T-helper 2 cell treated with Interferon-gamma antibody and Interleukin-4, amounts not matched to agents 5 μg/mL and 100 μg/mL, for 36 hours (primary cell): ENCODE results near the gene GNPAT.
A peak's percentile ranks its signal among the peaks of the same experiment; 100 is the strongest.

Experiments
- DNase-seq: peaks from one replicate; pipeline ENCODE4 v3.0.0; 2021; ENCODE audit warnings: low spot score
- H3K27ac Mint-ChIP-seq: one replicate; pipeline ENCODE4 v1.8.0; 2021; ENCODE audit warnings: mild to moderate bottlenecking, mixed read lengths
- H3K27me3 Mint-ChIP-seq: one replicate; pipeline ENCODE4 v1.8.0; 2021; ENCODE audit warnings: low read depth, mixed read lengths
- H3K36me3 Mint-ChIP-seq: one replicate; pipeline ENCODE4 v1.8.0; 2021; ENCODE audit warnings: low read depth, mixed read lengths
- H3K4me1 Mint-ChIP-seq: one replicate; pipeline ENCODE4 v1.8.0; 2021; ENCODE audit warnings: low read depth, mixed read lengths
- H3K4me3 Mint-ChIP-seq: one replicate; pipeline ENCODE4 v1.8.0; 2022; ENCODE audit warnings: mild to moderate bottlenecking, moderate library complexity, mixed read lengths
- H3K9me3 Mint-ChIP-seq: one replicate; pipeline ENCODE4 v1.8.0; 2021; ENCODE audit warnings: mixed read lengths

The GNPAT gene

GRCh38 chr1:231242516-231243198, 1.6 kb downstream of the GNPAT start:
- H3K4me3 Mint-ChIP-seq = peak overlapping the region; percentile 95
- H3K9me3 Mint-ChIP-seq = no peaks in the 10 kb centered on the region
- peak overlapping the region; percentile 96 for H3K27ac Mint-ChIP-seq
- H3K4me1 Mint-ChIP-seq = peaks cover 45% of the 10 kb centered on the region
- DNase-seq = no peak
- no peaks in the 10 kb centered on the region for H3K27me3 Mint-ChIP-seq
- H3K36me3 Mint-ChIP-seq = peaks cover 25% of the 10 kb centered on the region

GRCh38 chr1:231248778-231249177, 7.8 kb downstream of the GNPAT start:
- Mint-ChIP-seq H3K4me3 (no peak overlapping the region), H3K27ac (no peak overlapping the region), H3K36me3 (peaks cover 34% of the 10 kb centered on the region), H3K27me3 (no peaks in the 10 kb centered on the region), H3K9me3 (no peaks in the 10 kb centered on the region), H3K4me1 (peaks cover 18% of the 10 kb centered on the region)
- no peak for DNase-seq

GRCh38 chr1:231252336-231252735, 11.3 kb downstream of the GNPAT start:
- H3K27ac Mint-ChIP-seq = no peak overlapping the region
- peaks cover 6% of the 10 kb centered on the region for H3K9me3 Mint-ChIP-seq
- H3K27me3 Mint-ChIP-seq = no peaks in the 10 kb centered on the region
- no peak for DNase-seq
- H3K36me3 Mint-ChIP-seq = peaks cover 54% of the 10 kb centered on the region
- H3K4me3 Mint-ChIP-seq = no peak overlapping the region
- peaks cover 7% of the 10 kb centered on the region for H3K4me1 Mint-ChIP-seq

GRCh38 chr1:231260351-231260750, 19.3 kb downstream of the GNPAT start:
- H3K27ac Mint-ChIP-seq = no peak overlapping the region
- no peak for DNase-seq
- no peaks in the 10 kb centered on the region for H3K4me1 Mint-ChIP-seq
- H3K27me3 Mint-ChIP-seq = no peaks in the 10 kb centered on the region
- peaks cover 21% of the 10 kb centered on the region for H3K9me3 Mint-ChIP-seq
- H3K4me3 Mint-ChIP-seq = no peak overlapping the region
- peaks cover 76% of the 10 kb centered on the region for H3K36me3 Mint-ChIP-seq

- Mint-ChIP-seq H3K4me3 (no peak overlapping the region), H3K9me3 (no peaks in the 10 kb centered on the region), H3K4me1 (no peaks in the 10 kb centered on the region), H3K36me3 (peaks cover 67% of the 10 kb centered on the region), H3K27me3 (no peaks in the 10 kb centered on the region), H3K27ac (no peak overlapping the region)
- no peak for DNase-seq
These were observed 23.6 kb downstream of the GNPAT start for GRCh38 chr1:231264642-231265041.

GRCh38 chr1:231265379-231265778, 24.4 kb downstream of the GNPAT start:
- Mint-ChIP-seq H3K4me1 (no peaks in the 10 kb centered on the region), H3K9me3 (no peaks in the 10 kb centered on the region), H3K27me3 (no peaks in the 10 kb centered on the region), H3K4me3 (no peak overlapping the region), H3K27ac (no peak overlapping the region), H3K36me3 (peaks cover 68% of the 10 kb centered on the region)
- no peak for DNase-seq

GRCh38 chr1:231266811-231267322, 25.9 kb downstream of the GNPAT start:
- Mint-ChIP-seq H3K9me3 (no peaks in the 10 kb centered on the region), H3K4me3 (no peak overlapping the region), H3K36me3 (peaks cover 67% of the 10 kb centered on the region), H3K27me3 (no peaks in the 10 kb centered on the region), H3K27ac (no peak overlapping the region), H3K4me1 (peaks cover 10% of the 10 kb centered on the region)
- no peak for DNase-seq

- H3K9me3 Mint-ChIP-seq = no peaks in the 10 kb centered on the region
- peaks cover 68% of the 10 kb centered on the region for H3K36me3 Mint-ChIP-seq
- no peaks in the 10 kb centered on the region for H3K27me3 Mint-ChIP-seq
- H3K4me1 Mint-ChIP-seq = peaks cover 31% of the 10 kb centered on the region
- DNase-seq = peak; percentile 27
- peak overlapping the region; percentile 72 for H3K4me3 Mint-ChIP-seq
- peak overlapping the region; percentile 99 for H3K27ac Mint-ChIP-seq
These were observed 31.2 kb downstream of the GNPAT start for GRCh38 chr1:231272173-231272572.

- peak; percentile 26 for DNase-seq
- peak overlapping the region; percentile 61 for H3K4me3 Mint-ChIP-seq
- H3K27me3 Mint-ChIP-seq = no peaks in the 10 kb centered on the region
- no peaks in the 10 kb centered on the region for H3K9me3 Mint-ChIP-seq
- peaks cover 66% of the 10 kb centered on the region for H3K36me3 Mint-ChIP-seq
- H3K27ac Mint-ChIP-seq = peak overlapping the region; percentile 99
- H3K4me1 Mint-ChIP-seq = peaks cover 31% of the 10 kb centered on the region
These were observed 31.9 kb downstream of the GNPAT start for GRCh38 chr1:231272880-231273279.

- Mint-ChIP-seq H3K27ac (peak overlapping the region; percentile 68), H3K36me3 (peaks cover 61% of the 10 kb centered on the region), H3K9me3 (no peaks in the 10 kb centered on the region), H3K4me1 (peaks cover 31% of the 10 kb centered on the region), H3K4me3 (no peak overlapping the region), H3K27me3 (no peaks in the 10 kb centered on the region)
- peak; percentile 81 for DNase-seq
These were observed 33.3 kb downstream of the GNPAT start for GRCh38 chr1:231274119-231274825.

- peaks cover 32% of the 10 kb centered on the region for H3K36me3 Mint-ChIP-seq
- H3K9me3 Mint-ChIP-seq = no peaks in the 10 kb centered on the region
These were observed 37.2 kb downstream of the GNPAT start for GRCh38 chr1:231278100-231278790.

GRCh38 chr1:231279081-231279480, 38.1 kb downstream of the GNPAT start:
- Mint-ChIP-seq H3K4me3 (no peak overlapping the region), H3K36me3 (peaks cover 28% of the 10 kb centered on the region), H3K27ac (no peak overlapping the region), H3K27me3 (no peaks in the 10 kb centered on the region), H3K4me1 (peaks cover 11% of the 10 kb centered on the region), H3K9me3 (no peaks in the 10 kb centered on the region)
- DNase-seq = no peak

More at GRCh38 chr1:231278100-231278790, 37.2 kb downstream of the GNPAT start:
- no peak for DNase-seq
- H3K4me1 Mint-ChIP-seq = peaks cover 12% of the 10 kb centered on the region
- H3K4me3 Mint-ChIP-seq = no peak overlapping the region
- H3K27ac Mint-ChIP-seq = no peak overlapping the region
- H3K27me3 Mint-ChIP-seq = no peaks in the 10 kb centered on the region

- H3K36me3 Mint-ChIP-seq = peaks cover 25% of the 10 kb centered on the region
These were observed 38.7 kb downstream of the GNPAT start for GRCh38 chr1:231279683-231280082.

GRCh38 chr1:231284441-231284840, 43.4 kb downstream of the GNPAT start:
- H3K9me3 Mint-ChIP-seq = no peaks in the 10 kb centered on the region
- H3K36me3 Mint-ChIP-seq = no peaks in the 10 kb centered on the region
- H3K27me3 Mint-ChIP-seq = no peaks in the 10 kb centered on the region
- H3K4me1 Mint-ChIP-seq = no peaks in the 10 kb centered on the region
- H3K4me3 Mint-ChIP-seq = no peak overlapping the region
- H3K27ac Mint-ChIP-seq = no peak overlapping the region
- no peak for DNase-seq

More at GRCh38 chr1:231279683-231280082, 38.7 kb downstream of the GNPAT start:
- no peak for DNase-seq
- Mint-ChIP-seq H3K4me3 (no peak overlapping the region), H3K27me3 (no peaks in the 10 kb centered on the region), H3K27ac (no peak overlapping the region), H3K4me1 (peaks cover 5% of the 10 kb centered on the region), H3K9me3 (no peaks in the 10 kb centered on the region)
